Measurements from ENCODE around the gene ZMYM4. TPM values are rescaled to one million over a fixed set of nuclear protein-coding genes. Genes with fewer than 3 reads are reported as not detected.

Gene ZMYM4
- polyA plus RNA-seq, 3 donors = 12.3 to 31.8 (median 26.0) TPM

DNA sequence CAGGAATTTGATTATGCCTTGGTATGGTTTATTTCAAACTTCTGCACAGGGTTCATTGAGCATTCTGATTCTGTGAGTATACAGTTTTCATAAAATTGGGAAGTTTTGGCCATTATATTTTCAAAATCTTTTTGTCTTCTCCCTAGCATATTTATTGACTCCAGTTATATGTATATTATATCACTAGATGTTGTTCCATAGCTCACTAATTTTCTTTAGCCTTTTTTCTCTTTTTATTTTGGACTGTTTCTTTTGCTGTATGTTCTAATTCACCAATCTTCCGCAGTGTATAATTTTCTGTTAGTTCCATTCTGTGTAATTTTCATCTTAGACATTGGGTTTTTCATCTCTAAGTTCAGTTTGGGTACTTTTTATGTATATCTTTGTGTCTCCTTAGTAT lies 31.9 kb downstream of the ZMYM4 start:
- peaks cover 23% of the 10 kb centered on the region for H4K20me1 ChIP-seq (ENCODE audit: insufficient read depth, low read length)
- H2AFZ ChIP-seq (ENCODE audit: insufficient read depth, low read depth, low read length, poor library complexity, severe bottlenecking) = no peak overlapping the region
- H3K27ac Mint-ChIP-seq = no peak overlapping the region
- no peaks in the 10 kb centered on the region for H3K9me3 Mint-ChIP-seq
- no peak overlapping the region for H3K9ac ChIP-seq (ENCODE audit: insufficient read depth, low read length, poor library complexity, severe bottlenecking)
- H3K4me1 Mint-ChIP-seq = peaks cover 10% of the 10 kb centered on the region
- H3K79me2 ChIP-seq (ENCODE audit: insufficient read depth, low read length) = peaks cover 44% of the 10 kb centered on the region
- no peaks in the 10 kb centered on the region for H3K27me3 ChIP-seq (ENCODE audit: control insufficient read depth in 2 of 2, insufficient read depth in 2 of 2, low read length in 2 of 2)
- H3K36me3 ChIP-seq (replicated peaks in 1 of 2; ENCODE audit: control insufficient read depth in 1 of 2, insufficient read depth in 2 of 2, low read length in 2 of 2) = peaks cover 12 to 74% of the 10 kb centered on the region in 2 donors
- no peak overlapping the region for H3K4me3 Mint-ChIP-seq
- H3K36me3 Mint-ChIP-seq = peaks cover 31 to 66% of the 10 kb centered on the region in 2 donors
- no peaks in the 10 kb centered on the region for H3K27me3 Mint-ChIP-seq (ENCODE audit: low read depth in 3 of 3)
- DNase-seq = no peak
- H3K9me3 ChIP-seq (replicated peaks in 1 of 2; ENCODE audit: control insufficient read depth in 1 of 2, insufficient read depth in 1 of 2, low read length in 2 of 2) = no peaks in the 10 kb centered on the region
- H3K4me3 ChIP-seq (replicated peaks in 1 of 3; ENCODE audit: low read depth in 2 of 3, low read length in 3 of 3) = no peak overlapping the region
- no peak overlapping the region for H3K27ac ChIP-seq (ENCODE audit: low read depth in 1 of 2, low read length in 2 of 2)
- intact Hi-C loops (cut with micrococcal nuclease) = no loop called here
- no peak overlapping the region for H3K4me2 ChIP-seq (replicated peaks; ENCODE audit: extremely low read depth, low read length, poor library complexity, severe bottlenecking)
- H3K4me1 ChIP-seq (ENCODE audit: control insufficient read depth in 1 of 2, insufficient read depth in 2 of 2, low read length in 2 of 2) = no peaks in the 10 kb centered on the region
- WGBS (ENCODE audit: insufficient coverage) = no CpG with 5 or more reads among the region's 1 CpG
- TF ChIP-seq, protein P1, sequence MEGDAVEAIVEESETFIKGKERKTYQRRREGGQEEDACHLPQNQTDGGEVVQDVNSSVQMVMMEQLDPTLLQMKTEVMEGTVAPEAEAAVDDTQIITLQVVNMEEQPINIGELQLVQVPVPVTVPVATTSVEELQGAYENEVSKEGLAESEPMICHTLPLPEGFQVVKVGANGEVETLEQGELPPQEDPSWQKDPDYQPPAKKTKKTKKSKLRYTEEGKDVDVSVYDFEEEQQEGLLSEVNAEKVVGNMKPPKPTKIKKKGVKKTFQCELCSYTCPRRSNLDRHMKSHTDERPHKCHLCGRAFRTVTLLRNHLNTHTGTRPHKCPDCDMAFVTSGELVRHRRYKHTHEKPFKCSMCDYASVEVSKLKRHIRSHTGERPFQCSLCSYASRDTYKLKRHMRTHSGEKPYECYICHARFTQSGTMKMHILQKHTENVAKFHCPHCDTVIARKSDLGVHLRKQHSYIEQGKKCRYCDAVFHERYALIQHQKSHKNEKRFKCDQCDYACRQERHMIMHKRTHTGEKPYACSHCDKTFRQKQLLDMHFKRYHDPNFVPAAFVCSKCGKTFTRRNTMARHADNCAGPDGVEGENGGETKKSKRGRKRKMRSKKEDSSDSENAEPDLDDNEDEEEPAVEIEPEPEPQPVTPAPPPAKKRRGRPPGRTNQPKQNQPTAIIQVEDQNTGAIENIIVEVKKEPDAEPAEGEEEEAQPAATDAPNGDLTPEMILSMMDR (IDR thresholded peaks at IDR 0.05) = no peak

DNA sequence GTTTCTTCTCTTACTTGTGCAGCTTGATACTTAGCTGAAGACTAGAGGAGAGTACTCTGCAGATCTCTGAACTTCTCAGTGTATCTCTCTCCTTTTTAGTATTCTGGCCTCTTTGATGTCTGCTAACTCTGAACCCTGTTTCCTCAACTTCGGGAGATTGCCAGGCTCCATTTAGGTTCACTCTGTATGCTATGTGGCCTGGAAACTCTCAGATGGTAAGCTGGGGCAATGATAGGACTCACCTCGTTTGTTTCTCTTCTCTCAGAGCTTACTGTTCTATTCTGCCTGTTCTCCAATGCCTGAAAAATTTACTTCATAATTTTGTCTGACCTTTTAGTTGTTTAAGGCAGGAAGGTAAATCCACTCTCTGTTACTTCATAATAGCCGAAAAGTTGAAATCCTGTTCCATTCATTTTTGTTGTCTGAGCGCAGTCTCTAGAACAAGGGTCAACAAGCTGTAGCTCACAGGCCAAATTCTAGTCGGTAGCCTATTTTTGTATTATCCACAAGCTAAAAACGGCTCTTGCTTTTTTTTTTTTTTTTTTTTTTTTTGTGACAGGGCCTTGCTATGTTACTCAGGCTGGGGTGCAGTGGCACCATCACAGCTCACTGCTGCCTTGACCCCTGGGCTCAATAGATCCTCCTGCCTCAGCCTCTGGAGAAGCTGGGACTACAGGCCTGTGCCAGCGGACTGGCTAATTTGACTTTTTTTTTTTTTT lies 33.3 kb downstream of the ZMYM4 start:
- Histone ChIP-seq H3K9ac (ENCODE audit: insufficient read depth, low read length, poor library complexity, severe bottlenecking) (no peak overlapping the region), H3K4me2 (replicated peaks; ENCODE audit: extremely low read depth, low read length, poor library complexity, severe bottlenecking) (no peak overlapping the region), H3K79me2 (ENCODE audit: insufficient read depth, low read length) (peaks cover 50% of the 10 kb centered on the region), H2AFZ (ENCODE audit: insufficient read depth, low read depth, low read length, poor library complexity, severe bottlenecking) (no peak overlapping the region), H3K27me3 (ENCODE audit: control insufficient read depth in 2 of 2, insufficient read depth in 2 of 2, low read length in 2 of 2) (no peaks in the 10 kb centered on the region), H3K4me1 (ENCODE audit: control insufficient read depth in 1 of 2, insufficient read depth in 2 of 2, low read length in 2 of 2) (no peaks in the 10 kb centered on the region), H3K27ac (ENCODE audit: low read depth in 1 of 2, low read length in 2 of 2) (no peak overlapping the region), H3K4me3 (replicated peaks in 1 of 3; ENCODE audit: low read depth in 2 of 3, low read length in 3 of 3) (no peak overlapping the region), H3K9me3 (replicated peaks in 1 of 2; ENCODE audit: control insufficient read depth in 1 of 2, insufficient read depth in 1 of 2, low read length in 2 of 2) (no peaks in the 10 kb centered on the region), H3K36me3 (replicated peaks in 1 of 2; ENCODE audit: control insufficient read depth in 1 of 2, insufficient read depth in 2 of 2, low read length in 2 of 2) (peaks cover 5 to 72% of the 10 kb centered on the region in 2 donors), H4K20me1 (ENCODE audit: insufficient read depth, low read length) (peaks cover 23% of the 10 kb centered on the region)
- peaks cover 10% of the 10 kb centered on the region for H3K4me1 Mint-ChIP-seq
- peak overlapping the region in 2 of 7 donors; percentile 12 to 61 for H3K27ac Mint-ChIP-seq
- H3K9me3 Mint-ChIP-seq = no peaks in the 10 kb centered on the region
- WGBS (ENCODE audit: insufficient coverage) = 91% methylated on average over 4 of the region's 7 CpGs
- TF ChIP-seq, protein P1 (IDR thresholded peaks at IDR 0.05) = no peak
- peaks cover 32 to 66% of the 10 kb centered on the region in 2 donors for H3K36me3 Mint-ChIP-seq
- DNase-seq = no peak
- intact Hi-C loops (cut with micrococcal nuclease) = no loop called here
- no peaks in the 10 kb centered on the region for H3K27me3 Mint-ChIP-seq (ENCODE audit: low read depth in 3 of 3)
- no peak overlapping the region for H3K4me3 Mint-ChIP-seq

All from CD14-positive monocyte (primary cell).